H1 (cell line): Measurements from ENCODE around the gene SIN3B. TPM values are rescaled to one million over a fixed set of nuclear protein-coding genes. Genes with fewer than 3 reads are reported as not detected.

Experiments used
- CTCF ChIA-PET: fragments of 300-600 bp; sonication (Branson Sonifier 250); formaldehyde crosslinking; loops from one replicate; lab custom pipeline; 2021; ENCODE audit not compliant: partially characterized antibody; lab: Charles Lee
- POLR2A ChIA-PET: fragments of 300-600 bp; sonication (Branson Sonifier 250); formaldehyde crosslinking; loops from one replicate; lab custom pipeline; 2021; ENCODE audit warnings: inconsistent platforms; ENCODE audit not compliant: partially characterized antibody; lab: Charles Lee
- DNase-seq, 2 experiments: peaks; one replicate each; pipeline versions ENCODE4 v3.0.0 to v3.0.0-alpha.2; 2010 to 2022; ENCODE audit warnings: low spot score in 2 of 2, low read depth in 1 of 2, mixed read lengths in 1 of 2
- FAIRE-seq: peaks from 2 replicates; lab custom pipeline; 2011; peaks lifted over from hg19 to GRCh38; lab: Jason Lieb, UNC
- H2AFZ ChIP-seq: 2 replicates; pipeline ENCODE4 v1.8.1; 2012; ENCODE audit warnings: low read length, inconsistent platforms
- H2AK5ac ChIP-seq: 2 replicates; pipeline ENCODE4 v1.6.1; 2013; ENCODE audit warnings: low read depth, low read length
- H2BK120ac ChIP-seq: replicated peaks from 2 replicates; pipeline ENCODE3; 2013; ENCODE audit warnings: low read depth, low read length, inconsistent platforms
- H2BK12ac ChIP-seq: 2 replicates; pipeline ENCODE4 v1.6.1; 2013; ENCODE audit warnings: low read depth, low read length
- H2BK15ac ChIP-seq: 2 replicates; pipeline ENCODE4 v1.6.1; 2013; ENCODE audit warnings: low read length
- H2BK20ac ChIP-seq: 2 replicates; pipeline ENCODE4 v1.6.1; 2013; ENCODE audit warnings: low read length
- H2BK5ac ChIP-seq: 2 replicates; pipeline ENCODE4 v1.6.1; 2013; ENCODE audit warnings: low read depth, low read length
- H3K14ac ChIP-seq: 2 replicates; pipeline ENCODE4 v1.6.1; 2013; ENCODE audit warnings: inconsistent platforms; ENCODE audit not compliant: insufficient read length
- H3K18ac ChIP-seq: 2 replicates; pipeline ENCODE4 v1.6.1; 2013; ENCODE audit warnings: low read length; ENCODE audit errors: extremely low read depth
- H3K23ac ChIP-seq: 2 replicates; pipeline ENCODE4 v1.6.1; 2013; ENCODE audit warnings: inconsistent platforms; ENCODE audit not compliant: insufficient read length
- H3K23me2 ChIP-seq: 2 replicates; pipeline ENCODE4 v1.6.1; 2013; ENCODE audit warnings: low read depth, low read length
- H3K27ac ChIP-seq: 2 replicates; pipeline ENCODE4 v1.6.1; 2011; ENCODE audit warnings: low read depth, low read length, inconsistent platforms
- H3K27me3 ChIP-seq, 4 experiments: replicated peaks in 1 of 4; 1 replicate in 1 of 4; 2 replicates in 3 of 4; pipeline versions ENCODE4 v1.6.1 to v1.8.1; 2011 to 2013; ENCODE audit warnings: low read length in 3 of 4, mild to moderate bottlenecking in 3 of 4, inconsistent platforms in 2 of 4, mixed read lengths in 2 of 4, moderate library complexity in 1 of 4; ENCODE audit not compliant: control insufficient read depth in 3 of 4, insufficient read depth in 3 of 4; ENCODE audit errors: extremely low read depth in 1 of 4
- H3K36me3 ChIP-seq, 4 experiments: 2 replicates each; pipeline versions ENCODE4 v1.6.1 to v1.8.1; 2011 to 2013; ENCODE audit warnings: mild to moderate bottlenecking in 4 of 4, low read length in 3 of 4, moderate library complexity in 2 of 4, control low read depth in 1 of 4, inconsistent platforms in 1 of 4; ENCODE audit not compliant: insufficient read depth in 4 of 4, control insufficient read depth in 2 of 4
- H3K4ac ChIP-seq: replicated peaks from 2 replicates; pipeline ENCODE3; 2013; ENCODE audit warnings: low read length, low read depth, mixed read lengths, inconsistent platforms; ENCODE audit not compliant: insufficient read length
- H3K4me1 ChIP-seq, 4 experiments: replicated peaks in 1 of 4; 1 replicate in 1 of 4; 2 replicates in 3 of 4; pipeline versions ENCODE4 v1.6.1 to v1.8.1; 2011 to 2013; ENCODE audit warnings: low read length in 3 of 4, inconsistent platforms in 2 of 4, mixed read lengths in 1 of 4; ENCODE audit not compliant: insufficient read depth in 4 of 4, control insufficient read depth in 3 of 4
- H3K4me2 ChIP-seq, 2 experiments: 2 replicates each; pipeline versions ENCODE4 v1.6.1 to v1.8.1; 2011 to 2013; ENCODE audit warnings: low read depth in 2 of 2, low read length in 2 of 2, control low read depth in 1 of 2, inconsistent platforms in 1 of 2, mild to moderate bottlenecking in 1 of 2; ENCODE audit not compliant: insufficient read depth in 1 of 2
- H3K4me3 ChIP-seq, 4 experiments: fragments of 200-600, 300-600 bp in 1 of 4; sonication (generic), shearing (Covaris generic), sonication (Bioruptor Twin) in 1 of 4; 2 replicates each; pipeline versions ENCODE4 v1.5.1 to v1.8.1; 2011 to 2016; ENCODE audit warnings: low read length in 4 of 4, low read depth in 3 of 4, control low read depth in 2 of 4, inconsistent platforms in 2 of 4, mild to moderate bottlenecking in 2 of 4, mixed read lengths in 1 of 4, moderate library complexity in 1 of 4; ENCODE audit not compliant: insufficient read depth in 2 of 4; ENCODE audit errors: extremely low read depth in 1 of 4
- H3K56ac ChIP-seq: replicated peaks from 2 replicates; pipeline ENCODE3; 2013; ENCODE audit warnings: low read depth, mild to moderate bottlenecking, mixed read lengths, low read length, inconsistent platforms; ENCODE audit not compliant: insufficient read length
- H3K79me1 ChIP-seq: 2 replicates; pipeline ENCODE4 v1.6.1; 2013; ENCODE audit warnings: low read depth, low read length, control low read depth
- H3K79me2 ChIP-seq, 2 experiments: 2 replicates each; pipeline versions ENCODE4 v1.6.1 to v1.8.1; 2012 to 2013; ENCODE audit warnings: low read length in 2 of 2, mild to moderate bottlenecking in 2 of 2, inconsistent platforms in 1 of 2; ENCODE audit not compliant: insufficient read depth in 2 of 2, control insufficient read depth in 1 of 2
- H3K9ac ChIP-seq, 4 experiments: replicated peaks in 1 of 4; 1 replicate in 1 of 4; 2 replicates in 3 of 4; pipeline versions ENCODE4 v1.6.1 to v1.8.1; 2011 to 2013; ENCODE audit warnings: low read depth in 3 of 4, low read length in 3 of 4, control low read depth in 2 of 4, mild to moderate bottlenecking in 2 of 4, moderate library complexity in 2 of 4, inconsistent platforms in 1 of 4; ENCODE audit errors: extremely low read depth in 1 of 4
- H3K9me3 ChIP-seq, 2 experiments: 2 replicates each; pipeline versions ENCODE4 v1.6.1 to v1.8.1; 2012 to 2013; ENCODE audit warnings: mild to moderate bottlenecking in 2 of 2, moderate library complexity in 2 of 2, control low read depth in 1 of 2, inconsistent platforms in 1 of 2, low read depth in 1 of 2, low read length in 1 of 2, mixed read lengths in 1 of 2; ENCODE audit not compliant: insufficient read depth in 2 of 2
- H4K20me1 ChIP-seq, 2 experiments: replicated peaks in 1 of 2; 2 replicates each; pipeline versions ENCODE3 to v1.8.1; 2011 to 2013; ENCODE audit warnings: inconsistent platforms in 2 of 2, low read length in 2 of 2, mild to moderate bottlenecking in 1 of 2; ENCODE audit not compliant: insufficient read depth in 2 of 2, control insufficient read depth in 1 of 2
- H4K5ac ChIP-seq: 2 replicates; pipeline ENCODE4 v1.6.1; 2013; ENCODE audit warnings: low read length, low read depth, mixed read lengths, inconsistent platforms; ENCODE audit not compliant: insufficient read length
- H4K8ac ChIP-seq: 2 replicates; pipeline ENCODE4 v1.8.0; 2013; ENCODE audit warnings: mild to moderate bottlenecking, moderate library complexity, low read length, inconsistent platforms; ENCODE audit not compliant: insufficient read depth; ENCODE audit errors: extremely low read depth
- H4K91ac ChIP-seq: replicated peaks from 2 replicates; pipeline ENCODE3; 2013; ENCODE audit warnings: low read length, mixed read lengths, inconsistent platforms; ENCODE audit not compliant: insufficient read length
- ATF2 ChIP-seq: IDR thresholded peaks from 2 replicates; pipeline ENCODE4 v1.6.1; 2012; ENCODE audit warnings: low read length, inconsistent platforms
- BACH1 ChIP-seq: IDR thresholded peaks from 2 replicates; pipeline ENCODE4 v1.6.1; 2012; ENCODE audit warnings: low read length, improper control_type of control experiment
- BRCA1 ChIP-seq: IDR thresholded peaks from 2 replicates; pipeline ENCODE4 v1.6.1; 2012; ENCODE audit warnings: low read depth, low read length, improper control_type of control experiment
- CBX8 ChIP-seq: fragments of 300-800, 300-1000 bp; sonication (generic); IDR thresholded peaks from 2 replicates; pipeline ENCODE4 v1.7.1; 2016; ENCODE audit warnings: low read depth, low read length, borderline replicate concordance
- CEBPB ChIP-seq: IDR thresholded peaks from 2 replicates; pipeline ENCODE4 v1.6.1; 2012; ENCODE audit warnings: low read depth, low read length
- HDAC6 ChIP-seq: IDR thresholded peaks from one replicate; pipeline ENCODE4 v1.7.1; 2012; ENCODE audit warnings: low read depth, mild to moderate bottlenecking, inconsistent platforms, low read length, moderate library complexity
- JUN ChIP-seq: IDR thresholded peaks from 2 replicates; pipeline ENCODE4 v1.6.1; 2011; ENCODE audit warnings: low read depth, mild to moderate bottlenecking, improper control_type of control experiment, low read length
- RNF2 ChIP-seq: fragments of 200-900, 300-1000 bp; sonication (generic); IDR thresholded peaks from 2 replicates; pipeline ENCODE4 v1.7.1; 2016; ENCODE audit warnings: borderline replicate concordance, low read depth, mild to moderate bottlenecking, antibody characterized with exemption, low read length; ENCODE audit not compliant: poor library complexity, severe bottlenecking; ENCODE audit errors: missing control alignments
- TAF1 ChIP-seq: IDR thresholded peaks from 2 replicates; pipeline ENCODE4 v1.6.1; 2011; ENCODE audit warnings: mild to moderate bottlenecking, low read depth, low read length
- TAF7 ChIP-seq: optimal IDR thresholded peaks from 2 replicates; pipeline ENCODE3; 2011; ENCODE audit warnings: low read depth, mild to moderate bottlenecking, inconsistent platforms, low read length, moderate library complexity, borderline replicate concordance
- TEAD4 ChIP-seq: IDR thresholded peaks from 2 replicates; pipeline ENCODE4 v1.6.1; 2012; ENCODE audit warnings: low read depth, low read length, inconsistent platforms, mixed read lengths
- WGBS, 2 experiments: shearing (Covaris generic) in 1 of 2; methylation state at CpG; one replicate each; pipeline versions ENCODE4 v1.1.6 to v1.1.7; 2013 to 2015; ENCODE audit warnings: low lambda C conversion rate in 2 of 2, mixed read lengths in 2 of 2, inconsistent platforms in 1 of 2, low coverage in 1 of 2, missing lambda C conversion rate in 1 of 2; ENCODE audit not compliant: insufficient replicate concordance in 2 of 2, insufficient coverage in 1 of 2, insufficient read length in 1 of 2; ENCODE audit errors: extremely low coverage in 1 of 2, missing lambda C conversion rate in 1 of 2; 5-methylcytosine and 5-hydroxymethylcytosine counted together
- polyA plus RNA-seq, 7 experiments: library from polyadenylated mRNA; depleted of rRNA in 3 of 7; stranded (reverse) in 5 of 7; unstranded in 2 of 7; fragments of >200 nt in 5 of 7; fragments of 200-250 nt in 2 of 7; gene quantifications; 1 replicate in 5 of 7; 2 replicates in 1 of 7; 4 replicates in 1 of 7; pipeline versions ENCODE4 v1.2.1 to v1.2.3, GENCODE V29; 2011 to 2013; ENCODE audit warnings: missing spikeins in 2 of 7, mixed read lengths in 2 of 7
- total RNA-seq: library from RNA; stranded (reverse); fragmentation: NEBNext Ultra II Directional; extraction: Animal tissue kit (Norgen Biotek cat#: 25700); gene quantifications from 2 replicates; pipeline ENCODE4 v1.2.1, GENCODE V29; 2021

SIN3B gene
- total and polyA plus RNA-seq, 2 of the 8 experiments (the other 6 are each of a cell fraction or from before 2014, with no cell fraction given) = 29.5 to 71.1 TPM

GRCh38 chr19:16891696-16892382 lies 62.6 kb downstream of the SIN3B start:
- no peak for FAIRE-seq
- TF ChIP-seq TEAD4 (no peak), ATF2 (no peak), JUN (no peak), BRCA1 (no peak), BACH1 (no peak), CEBPB (no peak), HDAC6 (no peak), RNF2 (no peak), TAF1 (no peak), CBX8 (no peak), TAF7 (no peak)

More at GRCh38 chr19:16891696-16892382, 62.6 kb downstream of the SIN3B start:
- Histone ChIP-seq H2AK5ac (no peak overlapping the region), H2BK20ac (no peak overlapping the region), H3K79me1 (no peaks in the 10 kb centered on the region), H4K91ac (no peak overlapping the region), H4K20me1 (no peaks in the 10 kb centered on the region), H3K36me3 (no peaks in the 10 kb centered on the region), H4K8ac (peak overlapping the region; percentile 25; the same call in 1 of the 2 replicates), H3K23me2 (peaks cover 8% of the 10 kb centered on the region; the same call in 1 of the 2 replicates), H2BK5ac (no peak overlapping the region), H2AFZ (no peak overlapping the region), H3K9ac (no peak overlapping the region), H2BK12ac (no peak overlapping the region), H3K4me2 (no peak overlapping the region), H2BK15ac (no peak overlapping the region), H3K4me1 (peaks cover 0 to 3% (median 1%) of the 10 kb centered on the region in 4 experiments; a peak in 2 of 7 replicates), H3K18ac (no peak overlapping the region), H2BK120ac (no peak overlapping the region), H3K56ac (no peak overlapping the region), H3K4ac (no peak overlapping the region), H3K4me3 (no peak overlapping the region), H3K27me3 (peaks cover 0 to 4% (median 0%) of the 10 kb centered on the region in 4 experiments; a peak in 1 of 7 replicates), H3K9me3 (no peaks in the 10 kb centered on the region), H3K23ac (no peak overlapping the region), H4K5ac (no peak overlapping the region), H3K79me2 (no peaks in the 10 kb centered on the region), H3K14ac (no peak overlapping the region), H3K27ac (no peak overlapping the region)
- POLR2A ChIA-PET = no interaction called here
- 94% methylated on average over 11 of the region's 12 CpGs; no CpG with 5 or more reads in 1 of the 2 experiments for WGBS, 2 experiments
- CTCF ChIA-PET = interaction anchor here (1.6 kb wide), 1 partner anchor 62 kb away, joined by 3 read pairs; no protein-coding TSS in a partner anchor
- DNase-seq = no peak
